ENCODE measurements around the gene ALDH4A1.
"Not testable (repeated sequence)": the region's sequence is repeated elsewhere in the genome, so short reads cannot be mapped to it uniquely, and the experiment has no call there.

ALDH4A1 gene

DNA sequence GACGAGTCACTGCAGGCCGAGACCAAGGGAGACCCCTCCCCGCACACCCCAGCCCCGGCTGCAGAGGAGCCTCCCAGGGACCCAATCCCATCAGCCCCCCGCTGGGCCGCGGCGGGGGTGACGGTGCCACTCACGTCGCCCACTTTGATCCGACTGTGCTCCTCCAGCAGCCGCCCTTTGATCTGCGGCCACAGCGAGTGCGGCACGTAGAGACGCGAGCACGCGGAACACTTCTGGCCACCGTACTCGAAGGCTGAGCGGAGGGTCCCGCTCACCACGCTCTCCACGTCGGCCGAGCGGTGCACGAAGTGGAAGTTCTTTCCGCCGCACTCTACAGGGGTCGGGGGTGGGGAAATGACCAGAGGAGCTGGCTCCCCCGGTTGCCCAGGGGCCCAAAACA lies 25.1 kb downstream of the ALDH4A1 start:
- Histone ChIP-seq H3K4me1 (ENCODE audit: control insufficient read depth, insufficient read depth, low read length) (peaks cover 3% of the 10 kb centered on the region; the same call in 1 of the 2 replicates), H3K27ac (ENCODE audit: low read length) (no peak overlapping the region), H3K27me3 (ENCODE audit: control insufficient read depth, insufficient read depth, low read length) (no peaks in the 10 kb centered on the region), H3K9me3 (ENCODE audit: control insufficient read depth, insufficient read depth, low read length) (no peaks in the 10 kb centered on the region), H3K4me3 (ENCODE audit: low read length) (no peak overlapping the region), H3K36me3 (ENCODE audit: control insufficient read depth, insufficient read depth, low read length) (peaks cover 3% of the 10 kb centered on the region)
- WGBS (ENCODE audit: insufficient coverage, insufficient read length): no CpG with 5 or more reads among the region's 35 CpGs
- DNase-seq (ENCODE audit: low read depth, low spot score): no peak

- Histone ChIP-seq H3K9me3 (ENCODE audit: control insufficient read depth, insufficient read depth, low read length) (no peaks in the 10 kb centered on the region), H3K36me3 (ENCODE audit: control insufficient read depth, insufficient read depth, low read length) (peaks cover 3% of the 10 kb centered on the region; the same call in 1 of the 2 replicates), H3K4me1 (ENCODE audit: control insufficient read depth, insufficient read depth, low read length) (peaks cover 3% of the 10 kb centered on the region; the same call in 1 of the 2 replicates), H3K4me3 (ENCODE audit: low read length) (no peak overlapping the region), H3K27me3 (ENCODE audit: control insufficient read depth, insufficient read depth, low read length) (no peaks in the 10 kb centered on the region), H3K27ac (ENCODE audit: low read length) (no peak overlapping the region)
- WGBS (ENCODE audit: insufficient coverage, insufficient read length): no CpG with 5 or more reads among the region's 10 CpGs
- no peak for DNase-seq (ENCODE audit: low read depth, low spot score)
Measured at GRCh38 chr1:18876210-18876609, 26.1 kb downstream of the ALDH4A1 start.

- Histone ChIP-seq H3K27ac (ENCODE audit: low read length) (no peak overlapping the region), H3K36me3 (ENCODE audit: control insufficient read depth, insufficient read depth, low read length) (peaks cover 3% of the 10 kb centered on the region; the same call in 1 of the 2 replicates), H3K9me3 (ENCODE audit: control insufficient read depth, insufficient read depth, low read length) (no peaks in the 10 kb centered on the region), H3K4me1 (ENCODE audit: control insufficient read depth, insufficient read depth, low read length) (peaks cover 3% of the 10 kb centered on the region; the same call in 1 of the 2 replicates), H3K27me3 (ENCODE audit: control insufficient read depth, insufficient read depth, low read length) (no peaks in the 10 kb centered on the region), H3K4me3 (ENCODE audit: low read length) (no peak overlapping the region)
- no CpG with 5 or more reads among the region's 3 CpGs for WGBS (ENCODE audit: insufficient coverage, insufficient read length)
- no peak for DNase-seq (ENCODE audit: low read depth, low spot score)
Measured at GRCh38 chr1:18875796-18876128, 26.6 kb downstream of the ALDH4A1 start.

DNA sequence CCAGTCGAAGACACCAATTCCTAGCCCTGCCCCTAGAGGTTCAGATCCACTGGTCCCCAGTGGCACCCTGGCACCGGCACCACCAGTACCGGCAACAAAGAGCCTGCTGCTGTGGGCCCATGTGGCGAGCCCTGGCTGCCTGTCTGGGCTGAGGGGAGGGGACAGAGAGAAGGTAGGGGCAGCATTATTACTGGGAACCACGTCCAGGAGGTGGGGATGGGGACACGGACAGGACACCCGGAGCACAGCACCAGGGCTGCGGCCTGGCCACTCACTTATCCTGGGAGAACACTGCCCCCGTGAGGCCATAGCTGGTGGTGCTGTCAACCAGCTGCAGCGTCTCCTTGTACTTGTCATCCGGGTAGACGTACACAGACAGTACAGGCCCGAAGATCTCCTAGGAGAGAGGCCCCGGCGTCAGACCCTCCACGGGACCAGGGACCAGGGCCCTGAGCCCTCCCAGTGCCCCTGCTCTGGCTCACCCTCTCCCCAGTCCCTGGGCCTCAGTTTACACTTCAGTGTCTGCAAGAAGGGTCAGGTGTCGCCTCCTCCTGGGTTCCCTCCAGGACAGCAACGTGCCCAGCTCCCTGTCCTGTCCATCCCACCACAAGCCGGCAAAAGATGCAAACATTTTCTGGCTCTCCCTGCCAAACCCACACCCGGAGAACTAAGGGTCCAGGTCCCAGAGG lies 27.1 kb downstream of the ALDH4A1 start:
- DNase-seq (ENCODE audit: low read depth, low spot score): peak; percentile 66
- no CpG with 5 or more reads among the region's 20 CpGs for WGBS (ENCODE audit: insufficient coverage, insufficient read length)

GRCh38 chr1:18874600-18874999 lies 27.8 kb downstream of the ALDH4A1 start:
- DNase-seq (ENCODE audit: low read depth, low spot score): no peak
- H3K4me1 ChIP-seq (ENCODE audit: control insufficient read depth, insufficient read depth, low read length): peaks cover 2% of the 10 kb centered on the region; the same call in 1 of the 2 replicates
- H3K27ac ChIP-seq (ENCODE audit: low read length): no peak overlapping the region
- no peaks in the 10 kb centered on the region for H3K27me3 ChIP-seq (ENCODE audit: control insufficient read depth, insufficient read depth, low read length)
- WGBS (ENCODE audit: insufficient coverage, insufficient read length): no CpG with 5 or more reads among the region's 8 CpGs
- no peaks in the 10 kb centered on the region for H3K9me3 ChIP-seq (ENCODE audit: control insufficient read depth, insufficient read depth, low read length)
- H3K36me3 ChIP-seq (ENCODE audit: control insufficient read depth, insufficient read depth, low read length): peaks cover 3% of the 10 kb centered on the region; the same call in 1 of the 2 replicates
- no peak overlapping the region for H3K4me3 ChIP-seq (ENCODE audit: low read length)

More for the DNA sequence above, 27.1 kb downstream of the ALDH4A1 start:
- no peak overlapping the region for H3K4me3 ChIP-seq (ENCODE audit: low read length)
- H3K4me1 ChIP-seq (ENCODE audit: control insufficient read depth, insufficient read depth, low read length): peaks cover 3% of the 10 kb centered on the region; the same call in 1 of the 2 replicates
- peaks cover 3% of the 10 kb centered on the region; the same call in 1 of the 2 replicates for H3K36me3 ChIP-seq (ENCODE audit: control insufficient read depth, insufficient read depth, low read length)
- no peak overlapping the region for H3K27ac ChIP-seq (ENCODE audit: low read length)
- no peaks in the 10 kb centered on the region for H3K27me3 ChIP-seq (ENCODE audit: control insufficient read depth, insufficient read depth, low read length)
- H3K9me3 ChIP-seq (ENCODE audit: control insufficient read depth, insufficient read depth, low read length): no peaks in the 10 kb centered on the region

- WGBS (ENCODE audit: insufficient coverage, insufficient read length): no CpG with 5 or more reads among the region's 6 CpGs
- peaks cover 3% of the 10 kb centered on the region; the same call in 1 of the 2 replicates for H3K36me3 ChIP-seq (ENCODE audit: control insufficient read depth, insufficient read depth, low read length)
Measured at GRCh38 chr1:18874036-18874435, 28.3 kb downstream of the ALDH4A1 start.

GRCh38 chr1:18872071-18872611 lies 30.2 kb downstream of the ALDH4A1 start:
- Histone ChIP-seq H3K4me1 (ENCODE audit: control insufficient read depth, insufficient read depth, low read length) (no peaks in the 10 kb centered on the region), H3K9me3 (ENCODE audit: control insufficient read depth, insufficient read depth, low read length) (no peaks in the 10 kb centered on the region), H3K27me3 (ENCODE audit: control insufficient read depth, insufficient read depth, low read length) (no peaks in the 10 kb centered on the region), H3K27ac (ENCODE audit: low read length) (no peak overlapping the region), H3K4me3 (ENCODE audit: low read length) (no peak overlapping the region), H3K36me3 (ENCODE audit: control insufficient read depth, insufficient read depth, low read length) (peaks cover 3% of the 10 kb centered on the region; the same call in 1 of the 2 replicates)
- WGBS (ENCODE audit: insufficient coverage, insufficient read length): no CpG with 5 or more reads among the region's 8 CpGs
- DNase-seq (ENCODE audit: low read depth, low spot score): no peak

More at GRCh38 chr1:18874036-18874435, 28.3 kb downstream of the ALDH4A1 start:
- Histone ChIP-seq H3K9me3 (ENCODE audit: control insufficient read depth, insufficient read depth, low read length) (no peaks in the 10 kb centered on the region), H3K27ac (ENCODE audit: low read length) (no peak overlapping the region), H3K4me1 (ENCODE audit: control insufficient read depth, insufficient read depth, low read length) (no peaks in the 10 kb centered on the region), H3K4me3 (ENCODE audit: low read length) (no peak overlapping the region), H3K27me3 (ENCODE audit: control insufficient read depth, insufficient read depth, low read length) (no peaks in the 10 kb centered on the region)
- no peak for DNase-seq (ENCODE audit: low read depth, low spot score)

DNA sequence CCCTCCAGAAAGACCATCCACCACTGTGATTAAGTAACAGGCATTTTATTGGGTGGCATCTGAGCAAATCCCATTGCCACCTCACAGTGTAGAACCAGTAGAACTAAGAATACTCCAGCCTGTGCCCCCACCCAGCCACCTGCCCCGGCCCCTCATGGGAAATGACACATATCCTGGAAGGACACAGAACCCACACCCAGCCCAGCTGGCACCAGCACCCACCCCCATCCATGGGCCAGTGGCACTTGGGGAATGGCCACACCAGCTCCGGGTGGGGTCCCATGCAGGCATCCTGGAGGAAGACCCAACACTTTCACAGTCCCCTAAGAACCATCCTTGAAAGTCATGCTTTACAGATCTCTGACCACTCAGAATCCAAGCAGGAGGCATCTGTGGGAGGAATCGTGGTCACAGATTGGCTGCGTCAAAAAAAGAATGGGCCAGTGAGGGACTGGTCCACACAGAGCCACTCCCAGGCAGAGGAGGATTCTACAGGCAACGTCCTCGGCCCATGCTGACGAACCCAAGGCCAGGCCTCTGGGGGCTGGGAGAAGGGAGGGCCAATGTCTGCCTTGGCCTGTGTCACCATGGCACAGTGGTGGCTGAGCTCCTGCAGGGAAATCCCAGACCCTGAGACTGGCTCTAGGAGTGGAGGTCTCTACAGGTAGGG lies 30.8 kb downstream of the ALDH4A1 start:
- no peak overlapping the region for H3K27ac ChIP-seq (ENCODE audit: low read length)

DNA sequence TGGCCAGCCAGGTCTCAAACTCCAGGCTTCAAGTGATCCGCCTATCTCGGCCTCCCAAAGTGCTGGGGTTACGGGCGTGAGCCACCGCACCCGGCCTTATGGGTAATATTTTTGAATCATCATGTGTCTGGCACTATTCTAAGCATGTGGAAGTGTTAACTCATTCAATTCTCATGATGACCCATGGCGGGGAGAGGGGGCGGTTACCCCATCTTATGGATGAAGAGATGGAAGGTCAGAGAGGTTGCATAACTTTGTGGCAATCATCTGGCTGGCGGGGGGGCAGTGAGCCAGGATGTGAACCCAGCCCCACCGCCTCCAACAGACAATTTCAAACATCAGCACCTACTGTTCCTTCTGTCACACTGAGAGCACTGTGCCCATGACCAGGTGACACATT lies 31.4 kb downstream of the ALDH4A1 start:
- H3K27me3 ChIP-seq (ENCODE audit: control insufficient read depth, insufficient read depth, low read length): no peaks in the 10 kb centered on the region
- no peak for DNase-seq (ENCODE audit: low read depth, low spot score)
- no peaks in the 10 kb centered on the region for H3K4me1 ChIP-seq (ENCODE audit: control insufficient read depth, insufficient read depth, low read length)
- H3K4me3 ChIP-seq (ENCODE audit: low read length): no peak overlapping the region
- H3K36me3 ChIP-seq (ENCODE audit: control insufficient read depth, insufficient read depth, low read length): peaks cover 3% of the 10 kb centered on the region; the same call in 1 of the 2 replicates
- H3K27ac ChIP-seq (ENCODE audit: low read length): no peak overlapping the region
- WGBS (ENCODE audit: insufficient coverage, insufficient read length): no CpG with 5 or more reads among the region's 10 CpGs
- H3K9me3 ChIP-seq (ENCODE audit: control insufficient read depth, insufficient read depth, low read length): no peaks in the 10 kb centered on the region

More for the DNA sequence above, 30.8 kb downstream of the ALDH4A1 start:
- DNase-seq (ENCODE audit: low read depth, low spot score): no peak
- H3K4me1 ChIP-seq (ENCODE audit: control insufficient read depth, insufficient read depth, low read length): no peaks in the 10 kb centered on the region
- no peaks in the 10 kb centered on the region for H3K9me3 ChIP-seq (ENCODE audit: control insufficient read depth, insufficient read depth, low read length)
- no peak overlapping the region for H3K4me3 ChIP-seq (ENCODE audit: low read length)
- H3K27me3 ChIP-seq (ENCODE audit: control insufficient read depth, insufficient read depth, low read length): no peaks in the 10 kb centered on the region
- H3K36me3 ChIP-seq (ENCODE audit: control insufficient read depth, insufficient read depth, low read length): peaks cover 3% of the 10 kb centered on the region; the same call in 1 of the 2 replicates
- WGBS (ENCODE audit: insufficient coverage, insufficient read length): no CpG with 5 or more reads among the region's 7 CpGs

DNA sequence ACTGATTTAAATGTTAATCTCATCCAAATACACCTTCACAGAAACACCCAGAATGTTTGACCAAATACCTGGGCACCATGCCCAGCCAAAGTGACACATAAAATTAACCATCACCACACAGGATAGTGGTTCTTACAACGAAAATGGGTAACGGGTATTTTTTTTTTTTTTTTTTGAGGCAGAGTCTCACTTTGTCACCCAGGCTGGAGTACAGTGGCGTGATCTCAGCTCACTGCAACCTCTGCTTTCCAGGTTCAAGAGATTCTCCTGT lies 31.8 kb downstream of the ALDH4A1 start:
- H3K9me3 ChIP-seq (ENCODE audit: control insufficient read depth, insufficient read depth, low read length); H3K27ac ChIP-seq (ENCODE audit: low read length); H3K36me3 ChIP-seq (ENCODE audit: control insufficient read depth, insufficient read depth, low read length); H3K27me3 ChIP-seq (ENCODE audit: control insufficient read depth, insufficient read depth, low read length); DNase-seq (ENCODE audit: low read depth, low spot score); H3K4me1 ChIP-seq (ENCODE audit: control insufficient read depth, insufficient read depth, low read length); H3K4me3 ChIP-seq (ENCODE audit: low read length): not testable (repeated sequence)
- no CpG with 5 or more reads among the region's 3 CpGs for WGBS (ENCODE audit: insufficient coverage, insufficient read length)
